ENCODE results near the gene ADRM1. TPM values are rescaled to one million over a fixed set of nuclear protein-coding genes. Genes with fewer than 3 reads are reported as not detected.

ADRM1 gene
- total and polyA plus RNA-seq, 2 of the 4 experiments (the other 2 are of a cell fraction): 103 to 149 TPM

DNA sequence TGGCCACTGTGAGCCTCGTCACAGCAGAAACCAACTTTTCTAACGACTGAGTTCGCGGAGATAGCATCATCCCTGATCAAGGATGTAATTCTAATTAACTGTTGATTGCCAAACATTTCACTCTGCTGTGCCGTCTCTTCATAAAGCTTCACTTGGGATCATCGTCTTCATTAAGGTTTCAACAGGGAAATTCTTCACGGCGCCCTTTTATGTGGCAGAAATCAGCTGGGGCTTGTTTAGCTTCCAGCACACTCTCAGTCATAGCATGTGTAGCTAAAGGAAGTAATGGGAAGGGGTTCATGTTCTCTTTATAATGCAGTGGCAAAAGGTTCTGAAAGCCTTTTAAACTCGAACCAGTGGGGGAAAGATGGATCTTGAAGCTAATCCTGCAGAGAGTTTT lies 8.9 kb upstream of the ADRM1 start:
- H3K23ac ChIP-seq (ENCODE audit: low read depth, low read length): no peak overlapping the region
- BruUV-seq (replicated peaks): no TSS peak
- no peak overlapping the region for H3K14ac ChIP-seq (replicated peaks; ENCODE audit: low read depth, low read length)
- intact Hi-C loops (cut with micrococcal nuclease) (no loop called here), dilution Hi-C loops (cut with HindIII; ENCODE audit: low sequenced_read_pairs, unreplicated experiment) (loop anchor here (25.0 kb wide), 1 partner anchor 93 kb away; the partner anchor contains the start of gene RPS21), in situ Hi-C loops (cut with MboI; ENCODE audit: low sequenced_read_pairs) (loop anchor here (25.0 kb wide), 1 partner anchor 318 kb away; no protein-coding TSS in a partner anchor)
- no peak overlapping the region for H4K5ac ChIP-seq (ENCODE audit: low read depth, low read length)
- no peak overlapping the region for H3K9ac ChIP-seq (ENCODE audit: low read depth, low read length)
- H2BK120ac ChIP-seq (ENCODE audit: low read depth, low read length): no peak overlapping the region
- no peaks in the 10 kb centered on the region; the same call in 1 of the 2 replicates for H3K9me1 ChIP-seq (ENCODE audit: insufficient read depth, low read length)
- H3K36me3 ChIP-seq (ENCODE audit: control insufficient read depth, insufficient read depth, low read length): peaks cover 46% of the 10 kb centered on the region
- no peaks in the 10 kb centered on the region for H3K9me3 ChIP-seq (ENCODE audit: control insufficient read depth, insufficient read depth, low read length)
- H3K4me2 ChIP-seq (ENCODE audit: low read depth, low read length): no peak overlapping the region
- no peak overlapping the region for H3K27ac ChIP-seq (ENCODE audit: insufficient read depth, low read length)
- H3K4me3 ChIP-seq (ENCODE audit: insufficient read depth, low read depth, low read length): no peak overlapping the region
- WGBS, 2 experiments (ENCODE audit: extremely low coverage in 2 of 2, insufficient read length in 1 of 2): 80% methylated on average over 5 of the region's 9 CpGs; no CpG with 5 or more reads in 1 of the 2 experiments
- no peak overlapping the region for H2BK20ac ChIP-seq (ENCODE audit: low read depth, low read length)
- H2AK5ac ChIP-seq (ENCODE audit: low read depth, low read length): no peak overlapping the region
- no peak overlapping the region for H3K4ac ChIP-seq (ENCODE audit: low read depth, low read length)
- H2BK15ac ChIP-seq (ENCODE audit: low read depth, low read length): no peak overlapping the region
- H2AFZ ChIP-seq (replicated peaks; ENCODE audit: low read length, poor library complexity): no peak overlapping the region
- H4K20me1 ChIP-seq (ENCODE audit: insufficient read depth, low read length): no peaks in the 10 kb centered on the region; the same call in none of the 2 replicates
- no peak for ATAC-seq (ENCODE audit: low read depth)
- no peak overlapping the region for H4K8ac ChIP-seq (ENCODE audit: low read depth in 2 of 2, low read length in 2 of 2)
- H3K79me1 ChIP-seq (ENCODE audit: low read depth in 1 of 2, low read length in 2 of 2): no peaks in the 10 kb centered on the region; a peak in 1 of 4 replicates
- CTCF ChIA-PET: no interaction called here
- no peak overlapping the region for H4K91ac ChIP-seq (ENCODE audit: insufficient read depth, low read depth, low read length)
- TF ChIP-seq MXI1 (IDR thresholded peaks at IDR 0.05; ENCODE audit: borderline replicate concordance, low read depth, low read length) (no peak), RCOR1 (IDR thresholded peaks at IDR 0.05; ENCODE audit: insufficient replicate concordance, low read length) (no peak), NFE2L2 (IDR thresholded peaks at IDR 0.05; ENCODE audit: low read depth, low read length) (no peak), BHLHE40 (IDR thresholded peaks at IDR 0.05; ENCODE audit: low read depth, low read length) (no peak), CEBPB (IDR thresholded peaks at IDR 0.05; ENCODE audit: low read depth, low read length) (no peak), CHD1 (IDR thresholded peaks at IDR 0.05; ENCODE audit: low read depth, low read length) (no peak), MAFK (IDR thresholded peaks at IDR 0.05; ENCODE audit: low read depth, low read length) (no peak), RAD21 (IDR thresholded peaks at IDR 0.05; ENCODE audit: low read length) (no peak)
- TF ChIP-seq, protein P1, sequence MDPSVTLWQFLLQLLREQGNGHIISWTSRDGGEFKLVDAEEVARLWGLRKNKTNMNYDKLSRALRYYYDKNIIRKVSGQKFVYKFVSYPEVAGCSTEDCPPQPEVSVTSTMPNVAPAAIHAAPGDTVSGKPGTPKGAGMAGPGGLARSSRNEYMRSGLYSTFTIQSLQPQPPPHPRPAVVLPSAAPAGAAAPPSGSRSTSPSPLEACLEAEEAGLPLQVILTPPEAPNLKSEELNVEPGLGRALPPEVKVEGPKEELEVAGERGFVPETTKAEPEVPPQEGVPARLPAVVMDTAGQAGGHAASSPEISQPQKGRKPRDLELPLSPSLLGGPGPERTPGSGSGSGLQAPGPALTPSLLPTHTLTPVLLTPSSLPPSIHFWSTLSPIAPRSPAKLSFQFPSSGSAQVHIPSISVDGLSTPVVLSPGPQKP (IDR thresholded peaks at IDR 0.05; ENCODE audit: borderline replicate concordance, low read depth, low read length): no peak
- POLR2A ChIA-PET (ENCODE audit: unreplicated experiment): no interaction called here
- H3K18ac ChIP-seq (ENCODE audit: low read depth, low read length): no peak overlapping the region
- DNase-seq: no peak
- H3K4me1 ChIP-seq (ENCODE audit: control insufficient read depth, insufficient read depth, low read length): no peaks in the 10 kb centered on the region
- H3K56ac ChIP-seq (ENCODE audit: extremely low read depth, insufficient read depth, low read length): no peak overlapping the region
- H2BK5ac ChIP-seq (ENCODE audit: low read depth, low read length, poor library complexity, severe bottlenecking): no peak overlapping the region
- no peak overlapping the region for H2AK9ac ChIP-seq (replicated peaks; ENCODE audit: low read depth, low read length, poor library complexity)
- no peaks in the 10 kb centered on the region for H3K27me3 ChIP-seq (ENCODE audit: control insufficient read depth, insufficient read depth, low read length)
